ENCODE measurements around the gene FXYD3. TPM values are rescaled to one million over a fixed set of nuclear protein-coding genes. Genes with fewer than 3 reads are reported as not detected.

Gene FXYD3
- total and polyA plus RNA-seq, 2 experiments from 2014 or later = 0.81 TPM; not detected in 1

- H3K4me2 ChIP-seq = no peak overlapping the region
- no peaks in the 10 kb centered on the region for H3K9me2 ChIP-seq (ENCODE audit: insufficient read depth)
- no peak overlapping the region for H2AFZ ChIP-seq
- no peak for DNase-seq (ENCODE audit: low spot score)
- no peak overlapping the region for H3K27ac ChIP-seq (ENCODE audit: low read depth)
- Mint-ChIP-seq H3K27me3 (ENCODE audit: insufficient read depth, low read depth, poor library complexity) (peaks cover 25% of the 10 kb centered on the region), H3K4me1 (peaks cover 6% of the 10 kb centered on the region; the same call in 2 of the 3 replicates), H3K36me3 (ENCODE audit: low read depth) (peaks cover 3% of the 10 kb centered on the region; the same call in 2 of the 3 replicates), H3K27ac (no peak overlapping the region), H3K9me3 (peaks cover 4% of the 10 kb centered on the region; the same call in 2 of the 3 replicates), H3K4me3 (no peak overlapping the region)
- H4K20me1 ChIP-seq (replicated peaks; ENCODE audit: insufficient read depth) = no peaks in the 10 kb centered on the region
- no peaks in the 10 kb centered on the region for H3K27me3 ChIP-seq (ENCODE audit: insufficient read depth)
- H3K4me1 ChIP-seq (ENCODE audit: insufficient read depth) = no peaks in the 10 kb centered on the region
- H3F3A ChIP-seq (replicated peaks; ENCODE audit: low read depth) = no peaks in the 10 kb centered on the region
- H3K4me3 ChIP-seq = no peak overlapping the region
- ATAC-seq = no peak
- TF ChIP-seq REST (IDR thresholded peaks at IDR 0.05; ENCODE audit: unreplicated experiment) (no peak), STAT1 (IDR thresholded peaks at IDR 0.05; ENCODE audit: unreplicated experiment) (no peak), EZH2 (IDR thresholded peaks at IDR 0.05; ENCODE audit: low read depth, unreplicated experiment) (no peak), EZH2phosphoT487 (IDR thresholded peaks at IDR 0.05; ENCODE audit: unreplicated experiment) (no peak), CTCF (conservative IDR thresholded peaks at IDR 0.05; ENCODE audit: low read depth in 2 of 2) (no peak), POLR2AphosphoS5 (IDR thresholded peaks at IDR 0.05; ENCODE audit: low read depth) (no peak), NANOG (IDR thresholded peaks at IDR 0.05; ENCODE audit: borderline replicate concordance) (no peak), ZNF114 (CRISPR knock-in tag; IDR thresholded peaks at IDR 0.05) (no peak), CREB1 (CRISPR knock-in tag; IDR thresholded peaks at IDR 0.05; ENCODE audit: low read depth) (no peak), ZNF331 (CRISPR knock-in tag; IDR thresholded peaks at IDR 0.05; ENCODE audit: low read depth) (no peak), JUNB (IDR thresholded peaks at IDR 0.05; ENCODE audit: unreplicated experiment) (no peak), ZNF462 (CRISPR knock-in tag; IDR thresholded peaks at IDR 0.05) (no peak), ETS1 (IDR thresholded peaks at IDR 0.05) (no peak)
- H3K79me2 ChIP-seq (replicated peaks; ENCODE audit: insufficient read depth) = no peaks in the 10 kb centered on the region
- no peaks in the 10 kb centered on the region; the same call in 1 of the 2 replicates for H3K36me3 ChIP-seq (ENCODE audit: insufficient read depth)
Measured at GRCh38 chr19:35080613-35081170, 34.9 kb upstream of the FXYD3 start.

All from GM23338 (cell line).